GM21825 (cell line): ENCODE results near the gene TMEM208.

Experiments
- ATAC-seq: cut with Tn5 transposase; IDR thresholded peaks from one replicate; pipeline ENCODE4 v1.9.1; 2021; ENCODE audit warnings: mild to moderate bottlenecking, moderate library complexity; ENCODE audit not compliant: unreplicated experiment

TMEM208 gene

DNA sequence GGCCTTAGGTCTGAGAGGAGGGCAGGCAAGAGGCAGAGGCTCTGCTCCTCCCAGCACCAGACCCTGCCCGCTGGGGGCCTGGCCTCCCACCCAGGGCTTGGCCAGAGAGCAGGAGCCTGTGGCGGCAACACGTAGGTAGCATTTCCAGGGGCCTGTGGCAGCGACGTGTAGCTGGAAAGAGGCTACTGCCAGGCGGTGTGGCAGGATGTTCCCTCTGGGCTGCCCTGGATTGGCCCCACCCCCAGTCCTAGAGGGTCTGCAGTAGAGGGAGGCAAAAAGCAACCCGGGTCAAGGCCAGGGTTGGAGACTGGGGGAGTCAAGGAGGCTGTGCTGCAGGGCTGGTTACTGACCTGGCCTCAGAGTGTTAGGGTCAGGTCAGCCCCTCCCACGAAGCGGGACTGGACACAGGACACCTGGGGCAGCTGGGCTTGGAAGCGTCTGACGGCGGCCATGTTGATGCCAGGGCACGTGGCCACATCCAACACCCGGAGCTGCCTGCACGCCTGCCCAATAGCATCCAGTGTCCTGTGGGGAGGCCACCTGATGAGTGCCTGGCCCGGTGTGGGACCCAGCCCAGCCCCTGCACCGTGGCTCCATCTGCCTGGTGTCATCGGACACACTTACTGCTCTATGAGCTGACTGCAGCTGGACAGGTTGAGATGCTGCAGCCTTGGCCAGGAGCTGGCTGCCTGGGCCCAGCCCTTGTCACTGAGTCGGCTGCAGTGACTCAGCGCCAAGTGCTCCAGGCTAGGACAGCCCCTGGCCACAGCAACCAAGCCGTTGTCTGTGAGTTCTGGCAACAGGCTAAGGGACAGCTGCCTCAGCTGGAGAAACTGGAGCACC is 19.5 kb upstream of the TMEM208 start:
- ATAC-seq: no peak

DNA sequence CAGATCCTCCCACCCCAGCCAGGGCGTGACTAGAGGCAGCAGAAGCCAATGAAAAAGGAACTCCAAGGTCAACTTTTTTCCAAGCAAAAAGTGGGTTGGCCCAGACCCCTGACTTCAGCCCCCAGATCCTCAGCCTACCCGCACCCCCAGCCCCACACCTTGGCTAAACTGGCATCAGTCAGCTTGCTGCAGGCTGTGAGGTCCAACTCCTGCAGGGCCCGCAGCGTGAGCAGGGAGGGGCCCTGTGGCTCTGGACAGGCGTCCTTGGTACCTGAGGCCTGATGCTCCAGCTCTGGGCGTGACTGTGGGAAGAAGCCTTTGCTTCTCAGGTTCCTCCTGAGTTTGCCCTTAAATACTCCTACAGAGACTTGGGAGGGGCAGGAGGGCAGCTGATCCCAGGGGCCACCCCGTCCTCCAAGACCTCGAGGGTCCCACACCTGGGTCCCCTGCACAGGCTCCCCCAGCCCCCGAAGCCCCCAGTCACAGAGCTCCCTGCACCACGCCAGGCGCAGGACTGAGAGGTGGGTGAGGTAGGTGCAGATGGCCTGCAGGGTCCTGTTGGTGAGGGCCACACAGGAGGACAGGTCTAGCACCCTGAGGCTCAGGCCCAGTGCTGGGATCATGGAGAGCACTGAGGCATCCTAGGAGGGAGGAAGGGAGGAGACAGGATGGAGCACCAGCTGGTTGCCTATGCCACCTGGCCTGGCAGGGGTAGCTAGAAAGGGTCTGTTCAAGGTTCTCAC is 18.6 kb upstream of the TMEM208 start:
- ATAC-seq: no peak

DNA sequence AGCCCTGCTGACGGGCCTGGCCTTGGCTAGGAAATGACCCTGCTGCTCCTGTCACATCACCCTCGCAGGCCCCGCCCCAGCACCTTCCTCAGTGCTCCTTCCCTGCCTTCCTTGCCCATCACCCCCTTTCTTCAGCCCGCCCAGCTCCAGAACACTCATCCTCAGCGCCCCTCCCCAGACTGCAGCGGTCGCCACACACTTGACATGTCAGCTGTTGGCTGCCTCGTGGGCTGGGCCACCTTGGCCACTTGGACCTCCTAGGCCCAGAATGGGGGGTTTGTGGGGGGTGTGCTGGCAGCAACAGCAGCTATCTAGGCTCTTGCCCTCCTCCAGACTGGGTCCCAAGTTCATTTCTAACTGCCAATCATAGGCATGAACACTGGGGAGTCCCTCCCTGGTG is 17.4 kb upstream of the TMEM208 start:
- no peak for ATAC-seq

DNA sequence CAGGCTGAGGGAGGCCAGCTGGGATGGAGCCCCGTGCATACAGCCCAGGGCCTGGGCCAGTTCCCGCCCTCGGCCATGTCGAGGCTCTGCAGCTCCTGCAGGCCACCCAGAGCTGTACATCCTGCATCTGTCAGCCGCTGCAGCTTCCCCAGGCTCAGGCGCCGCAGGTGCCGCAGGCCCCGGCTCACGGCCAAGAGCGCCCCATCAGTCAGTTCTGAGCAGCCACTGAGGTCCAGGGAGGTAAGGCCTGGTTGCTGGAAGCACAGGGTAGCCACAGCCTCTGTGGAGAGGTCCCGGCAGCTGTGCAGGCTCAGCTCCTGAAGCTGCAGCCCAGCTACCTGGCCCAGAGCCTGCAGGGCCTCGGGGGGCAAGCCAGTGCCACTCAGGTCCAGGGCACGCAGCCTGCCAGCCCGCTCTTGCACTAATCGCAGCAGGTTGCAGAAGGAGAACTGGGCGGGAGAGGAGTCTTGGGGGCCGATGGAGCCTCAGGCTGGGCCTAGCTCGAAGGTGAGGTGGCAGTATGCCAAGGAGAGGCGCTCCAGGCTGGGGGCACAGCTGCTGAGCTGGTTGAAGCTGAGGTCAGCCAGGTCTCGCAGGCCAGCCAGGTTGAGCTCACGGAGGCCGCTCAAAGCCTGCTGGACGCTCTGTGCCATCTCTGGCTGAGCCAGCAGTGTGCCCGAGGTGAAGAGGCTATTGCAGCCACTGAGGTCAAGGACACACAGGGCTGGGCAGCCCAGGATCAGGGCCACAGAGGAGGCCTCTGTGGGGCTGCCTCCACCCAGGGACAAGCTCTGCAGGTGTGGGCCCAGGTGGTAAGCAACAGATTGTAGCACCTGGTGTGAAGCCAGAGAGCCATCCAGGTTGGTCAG is 16.6 kb upstream of the TMEM208 start:
- ATAC-seq: no peak

DNA sequence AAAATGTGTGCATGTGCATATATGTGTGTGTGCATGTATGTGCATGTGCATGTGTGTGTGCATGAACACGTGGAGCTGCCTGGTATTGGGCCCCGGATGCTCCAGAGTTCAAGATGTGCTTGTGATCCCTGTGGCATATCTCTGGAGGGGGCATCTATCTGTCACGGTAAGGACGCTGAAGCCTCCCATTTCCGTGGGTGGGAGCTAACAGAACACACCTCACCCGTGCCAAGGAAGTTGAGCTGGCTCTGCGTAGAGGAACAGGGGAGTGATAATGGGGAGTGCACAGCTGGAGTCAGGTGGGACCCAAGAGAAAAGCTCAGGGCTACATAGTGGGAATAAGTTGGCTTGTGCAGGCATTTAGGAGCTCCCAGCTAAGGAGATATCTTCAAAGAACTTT is 15.3 kb upstream of the TMEM208 start:
- no peak for ATAC-seq

DNA sequence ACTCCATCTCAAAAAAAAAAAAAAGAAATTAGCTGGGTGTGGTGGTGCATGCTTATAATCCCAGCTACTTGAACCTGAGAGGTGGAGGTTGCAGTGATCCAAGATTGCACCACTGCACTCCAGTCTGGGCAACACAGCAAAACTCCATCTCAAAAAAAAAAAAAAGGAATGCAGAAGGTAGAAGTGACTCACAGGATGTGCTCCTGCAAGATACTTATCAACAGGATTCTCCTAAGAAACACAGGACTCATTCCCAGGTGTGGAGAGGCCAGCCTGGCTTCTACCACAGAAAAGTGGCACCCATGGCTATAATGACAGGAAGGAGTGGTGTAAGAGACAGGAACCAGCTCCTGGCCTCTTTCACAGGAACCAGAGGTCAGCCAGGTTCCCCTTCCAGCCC is 14.2 kb upstream of the TMEM208 start:
- no peak for ATAC-seq

DNA sequence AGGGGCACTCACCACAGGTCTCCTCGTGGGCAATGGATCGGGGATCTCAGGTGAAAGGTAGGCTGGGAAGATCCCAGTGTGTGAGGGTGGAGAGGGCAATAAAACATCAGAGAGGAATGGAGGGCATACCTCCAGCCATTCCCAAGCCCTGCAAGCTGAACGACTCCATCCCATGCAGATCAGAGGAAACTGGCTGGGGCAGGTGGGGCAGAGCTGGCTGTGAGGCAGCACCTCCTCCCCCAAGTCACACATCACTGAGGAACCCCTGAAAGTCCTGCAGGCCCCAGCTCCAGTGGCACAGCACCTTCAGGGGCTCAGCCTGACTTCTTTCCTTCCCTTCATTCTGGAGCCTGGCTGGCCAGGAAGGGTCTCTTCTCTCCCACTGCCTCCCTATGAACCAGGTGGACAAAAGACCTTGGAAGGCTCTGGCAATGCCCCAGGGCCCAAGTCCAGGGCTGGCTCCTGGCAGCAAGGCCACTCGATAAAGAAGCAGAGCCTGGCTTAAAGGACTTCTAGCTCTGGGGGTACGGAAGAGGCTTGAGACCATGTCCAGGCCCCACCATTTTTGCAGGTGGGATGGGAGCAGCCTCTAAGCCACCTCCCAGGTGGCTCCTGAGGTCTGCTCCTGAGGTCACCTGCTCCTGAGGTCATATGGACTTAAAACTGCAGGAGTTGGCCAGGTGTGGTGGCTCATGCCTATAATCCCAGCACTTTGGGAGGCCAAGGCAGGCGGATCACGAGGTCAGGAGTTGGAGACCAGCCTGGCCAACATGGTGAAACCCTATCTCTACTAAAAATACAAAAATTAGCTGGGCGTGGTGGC is 13.5 kb upstream of the TMEM208 start:
- no peak for ATAC-seq

DNA sequence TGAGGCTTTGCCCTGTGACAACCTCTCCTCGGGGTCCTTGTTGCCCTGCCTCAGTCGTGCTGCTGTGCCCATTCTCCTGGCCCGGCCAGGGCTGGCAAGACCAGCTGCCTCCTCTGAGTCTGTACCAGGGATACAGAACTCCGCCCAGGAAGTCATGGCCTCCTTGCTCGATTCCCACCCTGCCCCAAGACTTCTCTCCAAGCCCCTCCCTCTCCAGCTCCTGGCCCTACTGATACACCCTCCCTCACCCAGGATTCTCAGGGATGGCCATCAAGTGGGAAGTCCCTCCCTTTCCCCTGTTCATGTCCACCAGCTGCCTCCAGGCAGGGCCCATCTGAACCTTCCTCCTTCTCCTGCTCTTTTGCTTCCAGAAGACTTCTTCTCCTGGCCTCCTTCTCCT is 11.2 kb upstream of the TMEM208 start:
- ATAC-seq: no peak

DNA sequence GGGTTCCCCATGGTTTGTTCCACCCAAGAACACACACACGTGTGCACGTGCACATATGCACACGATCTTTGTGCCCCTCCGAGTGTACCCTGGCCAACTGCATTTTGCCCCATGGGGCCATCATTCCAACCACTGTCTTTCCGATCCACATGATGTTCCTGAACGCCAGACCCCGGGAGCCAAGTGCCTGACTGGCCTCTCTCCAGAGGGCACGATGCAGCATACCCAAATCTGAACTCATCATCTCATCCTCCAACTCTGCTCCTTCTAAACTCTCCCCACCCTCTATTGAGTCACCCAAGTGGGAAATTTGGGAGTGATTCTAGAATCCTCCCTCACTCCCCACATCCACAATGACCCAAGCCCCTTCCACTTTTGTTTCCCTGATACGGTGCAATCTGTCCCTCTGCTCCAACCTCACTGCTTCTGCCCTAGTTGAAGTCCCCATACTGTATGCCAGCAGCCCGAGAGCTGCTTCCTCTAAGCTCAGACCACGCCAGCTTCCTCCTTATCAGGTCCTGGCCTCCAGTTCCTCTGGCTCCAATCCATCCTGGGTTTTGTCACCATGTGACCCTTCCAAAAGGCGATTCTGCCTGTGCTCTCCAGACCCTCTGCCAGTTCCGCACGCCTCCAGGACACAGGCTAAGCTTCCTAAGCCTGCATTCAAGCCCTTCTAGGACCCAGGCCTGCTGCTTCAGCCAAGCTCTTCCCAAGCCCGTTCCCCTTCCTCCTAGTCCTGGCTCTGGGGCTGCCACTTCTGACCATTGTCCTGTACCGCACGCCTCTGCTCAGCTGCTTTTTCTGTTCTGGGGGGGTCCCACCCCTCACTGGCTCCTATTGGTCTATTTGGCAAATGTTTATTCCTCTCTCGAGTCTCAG is 10.1 kb upstream of the TMEM208 start:
- ATAC-seq: no peak

DNA sequence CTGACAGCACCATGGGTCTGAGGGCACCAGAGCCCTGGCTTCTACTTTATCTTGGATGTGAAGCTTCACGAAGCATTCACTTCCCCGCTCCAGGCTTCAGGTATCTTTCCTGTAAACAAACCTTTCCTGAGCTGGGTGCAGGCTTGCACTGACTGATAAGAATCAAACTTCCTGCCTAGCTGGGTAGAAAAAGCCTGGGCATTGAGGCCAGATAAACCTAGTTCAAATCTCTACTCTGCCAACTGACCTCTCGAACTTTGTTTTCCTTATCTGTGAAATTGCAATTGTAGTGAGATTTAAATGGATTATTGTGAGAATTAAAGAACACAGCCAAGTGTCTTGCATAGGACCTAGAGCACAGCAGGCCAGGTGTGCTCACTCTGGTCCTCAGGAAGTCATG is 2.9 kb upstream of the TMEM208 start:
- no peak for ATAC-seq

DNA sequence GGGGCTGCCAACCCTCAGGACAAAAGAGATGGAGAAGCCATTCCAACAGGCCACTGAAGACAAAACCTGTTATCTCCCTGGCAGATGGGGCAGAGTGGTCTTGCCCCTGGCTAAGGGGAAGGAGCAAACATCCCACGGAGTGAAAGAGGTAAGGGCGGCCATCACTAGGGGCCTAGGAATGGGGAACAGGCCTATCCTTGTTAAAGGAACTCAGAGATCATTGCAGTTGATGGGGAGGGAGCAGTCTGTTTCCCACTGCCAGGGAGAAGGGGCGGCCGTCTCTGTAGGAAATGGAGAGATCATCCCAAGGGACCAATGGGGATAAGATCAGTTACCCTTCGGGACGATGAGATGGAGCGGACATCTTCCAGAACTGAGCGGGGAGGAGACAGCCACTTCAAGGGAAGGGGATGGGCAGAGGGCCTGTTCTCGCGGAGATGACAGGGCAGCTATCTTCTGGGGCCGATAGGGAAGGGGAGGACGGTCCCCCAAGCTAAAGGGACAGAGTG is 581 bp upstream of the TMEM208 start:
- no peak for ATAC-seq

DNA sequence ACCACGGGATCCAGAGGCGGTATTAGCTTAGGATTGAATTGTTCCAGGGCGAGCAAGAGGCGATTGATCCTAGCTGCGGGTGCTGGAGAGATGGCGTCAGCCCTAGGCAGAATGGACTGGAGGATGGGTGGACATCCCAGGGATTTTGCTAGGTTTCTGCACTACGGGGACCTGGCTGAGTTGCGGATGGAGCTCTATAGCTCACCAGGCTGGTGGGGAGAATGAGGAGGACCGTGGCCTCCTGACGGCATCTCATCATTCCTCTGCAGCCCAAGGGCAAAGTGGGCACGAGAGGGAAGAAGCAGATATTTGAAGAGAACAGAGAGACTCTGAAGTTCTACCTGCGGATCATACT is 614 bp downstream of the TMEM208 start:
- no peak for ATAC-seq

DNA sequence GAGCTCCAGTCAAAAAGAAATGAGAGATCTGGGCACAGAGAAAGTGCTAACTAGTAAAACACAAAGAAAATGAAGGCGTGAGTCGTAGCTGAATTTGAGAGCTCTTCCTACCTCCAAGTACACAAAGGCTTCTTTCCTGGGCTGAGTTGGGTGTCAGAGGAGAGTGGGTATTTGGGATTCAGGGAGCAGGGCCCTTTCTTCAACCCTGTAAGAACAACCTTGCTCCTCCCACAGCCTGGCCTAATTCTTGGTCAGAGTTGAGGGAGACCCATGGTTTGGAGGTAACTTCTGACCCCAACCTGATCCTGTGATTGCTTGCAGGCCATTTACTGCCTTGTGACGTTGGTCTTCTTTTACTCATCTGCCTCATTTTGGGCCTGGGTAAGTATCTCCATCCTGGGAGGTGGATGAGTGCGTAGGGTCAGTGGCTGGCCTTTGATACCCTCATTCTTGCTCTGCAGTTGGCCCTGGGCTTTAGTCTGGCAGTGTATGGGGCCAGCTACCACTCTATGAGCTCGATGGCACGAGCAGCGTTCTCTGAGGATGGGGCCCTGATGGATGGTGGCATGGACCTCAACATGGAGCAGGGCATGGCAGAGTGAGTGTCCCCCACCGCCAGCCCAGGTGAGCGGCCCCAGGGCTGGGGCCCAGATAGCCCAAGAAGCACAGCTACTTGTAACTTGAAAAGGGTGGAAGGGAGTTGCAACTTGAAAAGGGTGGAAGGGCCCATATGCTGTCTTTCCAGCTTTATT is 1.3 kb downstream of the TMEM208 start:
- ATAC-seq: no peak

DNA sequence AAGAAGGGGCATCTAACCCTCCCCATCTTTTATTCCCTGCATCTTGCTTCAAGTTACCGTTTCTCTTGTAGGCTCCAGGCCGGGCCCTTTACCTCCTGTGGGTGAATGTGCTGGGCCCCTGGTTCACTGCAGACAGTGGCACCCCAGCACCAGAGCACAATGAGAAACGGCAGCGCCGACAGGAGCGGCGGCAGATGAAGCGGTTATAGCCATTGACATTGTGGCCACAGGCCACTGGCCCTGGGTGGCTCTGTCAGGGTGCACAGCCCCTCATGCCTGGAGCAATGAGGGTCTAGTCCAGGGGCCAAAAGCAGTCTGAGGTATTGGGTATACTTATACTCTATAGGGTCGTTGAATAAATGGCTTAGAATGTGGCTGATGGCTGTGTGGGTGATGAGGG is 2.0 kb downstream of the TMEM208 start:
- no peak for ATAC-seq

DNA sequence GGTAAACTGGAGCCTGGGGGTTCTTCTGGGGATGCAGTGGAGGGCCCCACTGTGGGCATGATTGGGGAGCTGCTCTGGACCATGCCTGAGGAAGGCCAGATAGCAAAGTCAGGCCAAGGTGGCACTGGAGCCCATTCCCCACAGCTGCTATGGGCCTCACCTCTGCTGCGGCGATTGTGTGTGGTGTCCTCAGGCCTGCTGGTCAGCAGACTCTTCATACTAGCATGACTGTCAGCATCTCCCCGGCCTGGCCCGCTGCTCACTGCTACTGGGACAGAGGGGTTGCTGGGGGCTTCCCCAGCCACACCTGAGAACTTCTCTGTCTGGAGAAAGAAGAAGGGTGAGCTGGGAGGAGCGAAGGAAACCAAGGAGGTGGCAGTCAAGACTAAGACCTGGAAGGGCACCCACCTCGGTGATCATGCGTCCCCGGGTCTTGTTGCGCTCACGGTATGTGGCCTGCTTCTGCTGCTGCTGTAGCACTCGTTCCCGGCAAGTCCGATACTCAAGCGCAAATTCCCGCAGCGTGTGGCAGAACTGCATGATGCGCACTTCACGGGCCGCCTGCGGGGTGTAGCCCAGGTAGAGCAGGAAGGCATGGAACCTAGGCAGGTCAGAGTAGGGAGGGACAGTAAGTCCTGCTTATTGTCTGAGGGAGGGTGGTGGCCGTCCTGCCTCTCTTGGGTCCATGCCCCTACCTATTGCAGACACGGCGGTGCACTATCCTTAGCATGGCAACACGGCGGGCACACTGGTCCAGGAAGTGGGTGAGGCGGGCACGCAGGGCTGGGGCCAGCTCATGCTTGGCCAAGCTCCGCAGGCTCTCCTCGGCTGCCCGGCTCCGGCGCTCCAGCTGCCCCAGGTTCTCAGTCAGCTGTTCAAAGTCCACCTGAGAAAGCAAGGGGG is 3.2 kb downstream of the TMEM208 start:
- ATAC-seq: no peak

DNA sequence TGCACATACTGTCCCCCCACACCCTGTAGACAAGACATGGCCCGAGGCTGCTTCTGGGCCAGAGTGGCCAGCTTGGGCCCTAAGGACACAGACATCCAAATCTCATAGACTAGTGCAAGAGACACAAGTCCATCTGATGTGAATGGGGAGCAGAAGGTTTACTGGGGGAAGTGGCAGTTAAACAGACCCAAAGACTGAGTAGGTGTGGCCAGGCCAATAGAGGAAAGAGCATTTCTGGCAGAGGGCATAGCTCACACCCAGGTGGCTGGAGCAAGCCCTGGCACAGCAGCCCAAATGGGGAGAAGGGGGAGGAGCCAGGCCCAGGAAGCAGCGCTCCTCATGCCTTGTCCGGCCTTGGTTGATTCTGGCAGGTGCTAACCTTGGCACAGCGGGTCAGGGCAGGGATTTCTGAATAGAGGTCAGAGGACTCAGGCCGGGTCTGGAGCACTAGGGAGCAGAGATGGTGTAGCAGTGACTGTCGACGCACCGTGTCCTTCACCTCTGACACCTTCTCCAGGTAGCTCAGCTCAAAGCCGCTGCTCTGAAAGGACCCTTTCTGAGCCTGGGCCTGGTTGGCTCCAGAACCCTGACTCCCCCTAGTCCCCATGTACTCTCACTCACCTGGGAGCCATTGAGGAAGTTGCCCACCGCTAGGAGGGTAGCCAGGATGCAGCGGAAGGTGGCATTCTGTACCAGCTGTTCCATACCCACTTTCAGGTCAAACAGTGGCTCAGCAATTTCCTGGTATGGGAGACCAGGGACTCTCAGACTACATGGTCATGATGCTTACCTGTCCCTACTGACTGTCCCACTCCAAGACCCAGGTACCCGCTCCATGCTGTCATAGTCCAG is 4.1 kb downstream of the TMEM208 start:
- ATAC-seq: no peak

DNA sequence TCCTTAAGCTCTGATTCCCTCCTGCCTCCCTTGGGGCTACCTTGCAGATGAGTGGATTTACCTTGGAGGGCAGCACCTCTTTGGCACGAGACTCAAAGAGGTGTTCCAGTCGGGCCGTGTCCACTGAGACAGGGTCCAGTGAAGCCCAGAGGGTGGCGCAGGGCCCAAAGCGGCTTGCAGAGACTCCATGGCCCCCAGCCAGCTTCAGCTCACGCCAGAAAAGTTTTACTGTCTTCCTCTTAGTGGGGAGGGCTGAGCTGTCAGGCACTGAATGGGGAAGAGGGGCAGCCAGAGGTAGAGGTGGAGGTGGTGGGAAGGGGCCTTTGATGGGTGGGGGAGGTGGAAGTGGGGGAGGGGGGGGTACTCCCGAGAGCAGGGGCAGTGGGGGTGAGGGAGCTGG is 6.7 kb downstream of the TMEM208 start:
- ATAC-seq: no peak
